ENCODE results near the gene CDCA4.
"Not testable (repeated sequence)": the region's sequence is repeated elsewhere in the genome, so short reads cannot be mapped to it uniquely, and the experiment has no call there.

The CDCA4 gene

DNA sequence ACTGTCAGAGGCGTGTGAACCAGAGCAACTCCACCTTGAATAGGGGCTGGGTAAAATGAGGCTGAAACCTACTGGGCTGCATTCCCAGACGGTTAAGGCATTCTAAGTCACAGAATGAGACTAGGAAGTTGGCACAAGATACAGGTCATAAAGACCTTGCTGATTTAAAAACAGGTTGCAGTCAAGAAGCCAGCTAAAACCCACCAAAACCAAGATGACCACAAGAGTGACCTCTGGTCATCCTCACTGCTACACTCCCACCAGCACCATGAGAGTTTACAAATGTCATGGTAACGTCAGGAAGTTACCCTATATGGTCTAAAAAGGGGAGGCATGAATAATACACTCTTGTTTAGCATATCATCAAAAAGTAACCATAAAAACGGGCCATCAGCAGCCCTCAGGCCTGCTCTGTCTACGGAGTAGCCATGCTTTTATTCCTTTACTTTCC is 11.6 kb upstream of the CDCA4 start:
- not testable (repeated sequence) for DNase-seq

DNA sequence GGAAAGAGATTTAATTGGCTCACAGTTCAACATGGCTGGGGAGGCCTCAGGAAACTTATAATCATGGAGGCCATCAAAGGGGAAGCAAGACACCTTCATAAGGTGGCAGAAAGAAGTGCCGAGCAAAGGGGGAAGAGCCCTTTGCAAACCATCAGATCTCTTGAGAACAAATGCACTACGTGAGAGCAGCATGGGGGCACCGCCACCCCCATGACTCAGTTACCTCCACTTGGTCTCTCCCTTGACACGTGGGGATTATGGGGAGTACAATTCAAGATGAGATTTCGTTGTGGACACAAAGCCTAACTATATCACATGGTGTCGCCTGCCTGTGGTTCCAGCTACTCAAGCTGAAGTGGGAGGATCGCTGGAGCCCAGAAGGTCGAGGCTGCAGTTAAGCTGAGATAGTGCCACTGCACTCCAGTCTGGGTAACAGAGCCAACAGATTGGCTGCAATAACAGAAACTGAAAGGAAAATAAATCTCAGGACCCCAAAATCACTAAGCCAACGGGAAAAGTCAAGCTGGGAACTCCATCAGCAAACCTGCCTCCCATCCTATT is 10.0 kb upstream of the CDCA4 start:
- no peak for DNase-seq

DNA sequence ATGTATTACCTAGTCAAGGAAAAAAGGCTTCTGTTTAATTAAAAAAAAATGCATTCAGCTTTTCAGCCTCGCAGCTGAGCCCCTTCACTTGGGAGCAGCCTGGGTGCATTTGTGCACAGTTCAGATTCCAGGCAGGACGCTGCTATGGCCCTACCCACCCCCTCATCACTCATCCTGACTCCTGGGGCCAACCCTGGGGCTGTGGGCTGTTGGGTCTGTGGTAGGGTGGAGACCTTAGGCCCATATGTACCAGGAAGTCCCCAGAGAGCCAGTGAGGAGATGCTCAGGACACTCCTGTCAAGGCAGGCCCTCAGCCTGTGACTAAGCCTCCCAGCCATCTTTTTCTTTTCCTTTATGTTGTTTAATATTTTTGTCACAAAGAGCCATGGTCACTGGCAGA is 9.3 kb upstream of the CDCA4 start:
- DNase-seq, result no peak

DNA sequence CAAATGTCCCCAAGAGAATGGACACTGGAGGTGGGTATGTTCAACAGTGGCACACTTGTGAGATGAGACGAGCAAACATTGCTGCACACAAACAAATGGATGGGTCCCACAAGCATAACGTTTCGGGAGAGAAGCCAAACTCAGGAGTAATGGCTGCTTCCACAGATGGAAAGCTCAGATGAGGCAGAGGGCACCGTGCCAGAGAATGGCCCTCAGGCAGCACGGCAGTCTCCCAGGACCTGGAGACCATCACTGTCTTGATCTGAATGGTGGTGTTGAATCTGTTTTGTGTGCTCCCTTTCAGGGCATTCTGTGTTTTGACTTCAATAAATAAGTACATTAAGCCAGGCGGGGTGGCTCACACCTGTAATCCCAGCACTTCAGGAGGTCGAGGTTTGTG is 8.5 kb upstream of the CDCA4 start:
- DNase-seq, result no peak

DNA sequence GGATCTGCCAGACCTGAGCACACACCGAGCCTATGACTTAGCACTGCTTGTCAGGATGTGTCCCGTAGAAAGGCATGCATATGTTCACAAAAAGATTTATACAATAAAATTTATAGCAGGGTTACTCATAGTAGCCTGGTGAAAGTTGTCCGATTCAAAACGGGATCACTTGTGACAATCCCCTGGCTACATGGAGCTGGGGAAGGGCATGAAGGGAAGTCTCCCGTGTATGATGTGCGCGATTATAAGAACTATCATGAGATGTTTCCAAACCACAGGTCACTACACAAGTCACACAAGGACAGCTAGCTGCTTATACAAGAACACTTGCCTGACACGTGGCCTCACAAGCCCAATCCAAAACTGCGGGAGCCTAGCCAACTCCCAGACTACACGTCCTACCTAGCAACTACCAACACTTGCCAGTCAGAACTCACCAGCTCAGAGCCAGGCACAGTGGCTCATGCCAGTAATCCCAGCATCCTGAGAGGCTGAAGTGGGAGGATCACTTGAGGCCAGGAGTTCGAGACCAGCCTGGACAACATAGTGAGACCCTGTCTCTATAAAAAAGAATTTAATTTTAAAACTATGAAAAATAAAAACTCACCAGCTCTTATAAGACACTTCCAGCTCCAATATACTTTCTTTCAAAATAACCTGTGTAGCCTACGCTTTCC is 7.5 kb upstream of the CDCA4 start:
- no peak for DNase-seq

DNA sequence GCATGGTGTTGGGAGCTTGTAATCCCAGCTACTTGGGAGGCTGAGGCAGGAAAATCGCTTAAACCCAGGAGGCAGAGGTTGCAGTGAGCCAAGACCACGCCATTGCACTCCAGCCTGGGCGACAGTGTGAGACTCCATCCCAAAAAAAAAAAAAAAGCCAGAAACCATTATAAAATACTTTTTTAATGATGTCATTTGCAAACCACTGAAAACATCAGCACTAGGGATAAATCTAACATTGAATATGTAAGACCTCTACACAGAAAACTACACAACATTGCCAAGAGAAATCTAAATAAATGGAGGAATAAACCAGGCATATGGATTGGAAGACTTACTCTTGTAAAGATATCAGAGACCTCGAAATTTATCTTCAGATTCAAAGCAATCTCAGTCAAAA is 6.8 kb upstream of the CDCA4 start:
- DNase-seq, result not testable (repeated sequence)

DNA sequence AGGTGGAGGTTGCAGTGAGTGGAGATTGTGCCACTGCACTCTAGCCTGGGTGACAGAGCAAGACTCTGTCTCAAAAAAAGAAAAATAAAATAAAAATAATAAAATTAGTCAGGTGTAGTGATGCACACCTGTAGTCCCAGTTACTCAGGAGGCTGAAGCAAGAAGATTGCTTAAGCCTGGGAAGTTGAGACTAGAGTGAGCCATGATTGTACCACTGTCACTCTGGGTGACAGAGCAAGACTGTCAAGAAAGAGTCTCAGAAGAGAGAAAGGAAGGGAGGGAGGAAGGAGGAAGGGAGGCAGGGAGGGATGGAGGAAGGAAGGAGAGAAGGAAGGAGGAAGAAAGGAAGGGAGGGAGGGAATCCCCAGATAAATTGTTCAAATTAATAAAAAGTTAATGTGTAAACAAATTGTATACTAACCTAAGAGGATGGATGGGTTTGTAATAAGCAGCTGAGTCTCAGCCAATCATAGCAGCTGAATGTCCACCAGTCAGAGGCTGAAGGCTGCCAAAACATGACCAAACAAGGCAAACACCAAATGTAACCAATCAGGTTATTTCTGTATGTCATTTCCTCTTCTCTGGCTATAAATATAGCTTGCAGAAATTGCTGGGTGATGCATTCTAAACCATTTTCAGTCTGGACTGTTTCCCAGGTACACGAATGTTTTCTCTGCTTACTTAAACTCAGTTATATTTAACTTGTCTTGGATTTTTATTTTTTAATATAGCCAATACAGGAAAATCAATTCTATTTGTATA is 6.1 kb upstream of the CDCA4 start:
- DNase-seq, result no peak

DNA sequence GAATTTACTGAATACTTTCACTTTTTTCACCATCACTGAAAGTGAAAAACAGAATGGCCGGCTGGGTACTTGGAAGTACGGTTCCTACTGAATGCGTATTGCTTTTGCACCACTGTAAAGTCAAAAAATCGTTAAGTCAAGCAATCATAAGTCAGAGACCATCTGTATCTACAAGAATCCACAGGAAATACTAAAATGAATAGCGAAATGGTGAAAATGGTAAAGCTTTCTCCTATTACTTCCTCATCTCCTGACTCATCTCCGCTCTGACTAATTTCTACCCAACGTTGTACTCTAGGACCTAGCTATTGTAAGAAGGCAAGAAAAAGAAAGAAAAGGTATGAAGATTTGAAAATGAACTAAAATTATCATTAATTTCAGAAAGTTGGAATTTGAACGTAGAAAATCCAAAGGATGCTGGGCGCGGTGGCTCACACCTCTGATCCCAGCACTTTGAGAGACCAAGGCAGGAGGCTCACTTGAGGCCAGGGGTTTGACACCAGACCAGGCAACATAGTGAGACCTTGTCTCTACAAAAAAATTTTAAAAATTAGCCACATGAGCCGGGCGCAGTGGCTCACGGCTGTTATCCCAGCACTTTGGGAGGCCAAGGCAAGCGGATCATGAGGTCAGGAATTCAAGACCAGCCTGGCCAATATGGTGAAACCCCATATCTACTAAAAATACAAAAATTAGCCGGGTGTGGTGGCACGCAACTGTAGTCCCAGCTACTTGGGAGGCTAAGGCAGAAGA is 5.3 kb upstream of the CDCA4 start:
- DNase-seq, result no peak

DNA sequence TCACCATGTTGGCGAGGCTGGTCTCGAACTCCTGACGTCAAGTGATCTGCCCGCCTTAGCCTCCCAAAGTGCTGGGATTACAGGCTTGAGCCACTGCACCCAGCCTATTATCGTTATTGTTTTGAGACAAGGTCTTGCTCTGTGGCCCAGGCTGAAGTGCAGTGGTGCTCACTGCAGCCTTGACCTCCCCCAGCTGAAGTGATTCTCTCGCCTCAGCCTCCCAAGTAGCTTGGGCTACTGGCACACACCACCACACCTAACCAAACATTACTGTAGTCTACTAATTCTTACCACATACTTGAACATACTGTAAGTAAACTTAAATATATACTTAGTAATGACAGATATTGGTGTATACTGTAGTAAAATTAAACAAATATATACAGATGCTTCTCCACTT is 4.5 kb upstream of the CDCA4 start:
- no peak for DNase-seq

DNA sequence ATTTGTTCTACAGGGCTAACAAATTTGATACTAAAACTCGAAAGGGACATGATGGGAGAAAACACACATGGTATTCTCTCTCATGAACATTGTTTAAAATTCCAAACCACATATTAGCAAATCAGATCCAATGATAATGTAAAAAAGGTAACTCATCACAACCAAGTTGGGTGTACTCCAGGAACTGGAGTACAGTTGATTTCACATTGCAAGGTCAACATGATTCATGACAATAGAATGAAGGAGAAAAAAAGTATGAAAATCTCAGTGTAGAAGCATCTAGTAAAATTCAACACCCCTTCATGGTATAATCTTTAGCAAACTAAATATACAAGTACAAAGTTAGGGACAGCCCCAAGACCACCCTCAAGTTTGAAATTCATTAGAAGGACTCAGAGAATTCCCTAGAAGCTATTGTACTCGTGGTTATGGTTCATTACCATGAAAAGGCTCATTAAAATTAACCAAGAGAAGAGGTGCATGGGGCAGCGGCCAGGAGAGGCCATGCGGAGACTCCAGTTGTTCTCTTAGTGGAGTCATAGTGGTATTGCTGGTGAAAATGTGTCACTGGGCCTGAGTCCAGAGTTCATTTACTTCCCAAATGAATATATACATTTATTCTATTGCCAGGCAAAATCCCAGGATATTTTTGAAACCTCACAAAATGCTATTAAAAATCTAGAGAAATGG is 3.1 kb upstream of the CDCA4 start:
- DNase-seq, result no peak

DNA sequence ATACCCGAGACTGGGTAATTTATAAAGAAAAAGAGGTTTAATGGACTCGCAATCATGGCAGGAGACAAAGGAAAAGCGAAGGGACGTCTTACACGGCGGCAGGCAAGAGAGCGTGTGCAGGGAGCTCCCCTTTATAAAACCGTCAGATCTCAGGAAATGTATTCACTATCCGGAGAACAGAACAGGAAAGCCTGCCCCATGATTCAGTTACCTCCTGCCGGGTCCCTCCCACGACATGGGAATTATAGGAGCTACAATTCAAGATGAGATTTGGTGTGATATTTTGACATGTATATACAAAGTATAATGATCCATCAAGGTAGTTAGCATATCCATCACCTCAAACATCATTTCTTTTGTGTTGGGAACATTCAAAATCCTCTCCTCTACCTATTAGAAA is 2.3 kb upstream of the CDCA4 start:
- no peak for DNase-seq

DNA sequence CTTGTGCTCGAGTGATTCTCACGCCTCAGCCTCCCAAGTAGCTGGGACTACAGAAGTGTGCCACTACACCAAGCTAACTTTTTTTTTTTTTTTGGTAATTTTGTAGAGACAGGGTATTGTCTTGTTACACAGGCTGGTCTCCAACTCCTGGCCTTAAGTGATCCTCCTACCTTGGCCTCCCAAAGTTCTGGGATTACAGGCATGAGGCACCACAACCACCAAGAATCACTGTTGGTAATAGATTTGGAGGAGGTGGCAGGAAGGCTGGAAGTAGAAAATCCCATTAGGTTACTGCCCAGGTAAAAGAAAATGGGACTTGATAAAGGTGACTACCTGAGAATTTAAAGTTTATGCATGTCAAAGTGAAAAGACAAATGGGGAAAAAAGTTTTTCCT is 1.4 kb upstream of the CDCA4 start:
- no peak for DNase-seq

DNA sequence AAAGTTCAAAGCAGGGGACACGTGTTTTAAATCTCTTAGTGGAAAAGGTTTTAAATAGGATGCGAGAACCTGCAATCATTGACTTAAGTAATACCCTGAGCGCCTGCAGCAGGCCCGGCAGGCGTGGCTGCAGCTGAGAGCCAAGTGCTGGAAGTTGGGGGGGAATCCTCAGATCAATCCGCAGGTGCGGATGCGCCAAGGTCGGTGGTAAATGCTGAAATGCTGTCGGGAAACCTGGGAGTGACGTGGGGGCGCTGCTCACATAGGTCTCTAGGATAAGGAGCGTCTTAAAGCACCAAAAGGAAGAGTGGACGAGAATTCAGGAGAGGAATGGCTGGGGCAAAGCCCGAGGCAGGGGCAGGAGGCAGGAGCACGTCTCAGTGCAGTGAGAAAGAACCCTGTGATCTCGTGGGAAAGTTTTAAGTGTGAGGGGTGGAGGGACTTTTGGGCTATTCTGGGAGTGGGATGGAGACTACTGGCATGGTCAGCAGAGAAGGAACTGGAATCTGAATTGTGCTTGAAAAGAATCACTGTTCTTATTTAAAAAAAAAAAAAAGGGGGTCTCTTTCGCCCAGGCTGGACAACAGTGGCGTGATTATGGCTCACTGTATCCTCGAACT is 883 bp upstream of the CDCA4 start:
- no peak for DNase-seq

DNA sequence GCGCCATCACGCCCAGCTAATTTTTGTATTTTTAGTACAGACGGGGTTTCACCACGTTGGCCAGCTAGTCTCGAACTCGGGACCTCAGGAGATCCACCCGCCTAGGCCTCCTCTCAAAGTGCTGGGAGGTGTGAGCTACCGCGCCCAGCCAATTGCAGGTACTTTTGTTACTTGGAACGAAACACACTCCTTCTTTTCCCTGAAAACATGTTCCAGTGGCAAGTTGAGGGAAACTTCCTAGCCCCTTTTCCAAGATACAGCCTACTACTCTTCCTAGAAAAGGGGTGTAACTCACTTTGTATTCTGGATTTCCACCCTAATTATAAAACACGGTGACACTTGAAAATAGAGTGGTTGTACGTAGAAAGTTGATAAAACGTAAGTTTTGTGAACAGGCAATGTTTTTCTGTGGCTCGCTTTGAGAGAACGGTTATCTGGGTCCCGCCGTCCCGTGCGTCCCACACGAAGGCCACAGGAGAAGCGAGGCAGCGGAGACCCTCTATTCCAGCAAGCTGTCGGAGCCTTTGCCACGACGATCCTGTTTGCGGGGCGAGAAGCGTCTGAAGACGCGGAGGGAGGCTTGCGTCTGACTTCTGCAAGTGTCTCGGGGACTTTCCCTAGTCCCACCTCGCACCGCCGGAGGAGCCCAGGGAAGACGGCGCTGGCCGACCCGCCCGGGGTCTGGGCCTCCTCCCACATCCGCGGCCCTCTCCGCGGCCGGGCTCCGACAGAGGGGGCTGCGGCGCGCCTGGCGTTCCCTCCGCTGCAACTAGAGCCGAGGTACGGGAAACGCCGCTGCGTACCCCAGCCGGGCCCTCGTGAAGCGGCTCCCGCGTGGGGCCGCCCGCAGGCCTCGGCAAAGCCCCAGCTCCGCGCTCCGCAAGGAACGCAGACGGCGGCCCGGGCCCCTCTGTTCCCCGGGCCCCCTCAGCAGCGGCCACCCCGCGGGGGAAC is 745 bp downstream of the CDCA4 start:
- peak; percentile 55 to 74 for DNase-seq

DNA sequence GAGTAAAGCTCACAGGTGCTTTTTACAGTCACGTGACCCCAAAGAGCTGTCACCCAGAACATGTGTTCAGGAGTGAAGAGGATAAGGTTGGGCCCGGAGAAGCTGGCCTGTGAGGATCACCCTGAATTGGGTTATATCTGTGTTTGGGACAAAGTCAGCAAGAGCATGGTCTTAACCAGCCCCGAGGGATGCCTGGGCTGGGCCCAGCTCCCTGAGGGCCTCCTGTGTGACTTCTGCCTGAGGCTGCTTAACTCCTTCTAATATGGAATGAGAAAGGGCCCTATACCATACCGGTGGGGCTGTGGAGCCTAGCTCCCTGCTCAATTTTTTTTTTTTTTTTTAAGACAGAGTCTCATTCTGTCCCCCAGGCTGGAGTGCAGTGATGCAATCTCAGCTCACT is 2.5 kb downstream of the CDCA4 start:
- no peak for DNase-seq

DNA sequence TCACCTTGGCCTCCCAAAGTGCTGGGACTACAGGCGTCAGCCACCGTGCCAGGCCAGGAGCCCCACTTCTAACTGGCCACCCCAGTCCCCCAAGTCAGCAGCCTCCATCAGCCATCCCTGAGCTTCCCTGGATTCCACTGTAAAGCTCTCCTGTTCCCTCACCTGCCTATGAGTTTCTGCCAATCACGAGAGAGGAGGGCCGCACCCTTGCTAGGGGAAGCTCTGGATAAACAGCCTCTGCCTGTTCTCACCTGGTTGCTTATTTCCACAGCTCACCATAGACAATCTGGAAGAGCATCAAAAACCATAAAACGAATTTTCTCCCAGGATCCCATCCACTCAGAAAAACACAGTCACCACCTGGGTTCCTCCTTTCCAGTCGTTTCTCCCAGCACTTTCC is 5.0 kb downstream of the CDCA4 start:
- DNase-seq, result no peak

DNA sequence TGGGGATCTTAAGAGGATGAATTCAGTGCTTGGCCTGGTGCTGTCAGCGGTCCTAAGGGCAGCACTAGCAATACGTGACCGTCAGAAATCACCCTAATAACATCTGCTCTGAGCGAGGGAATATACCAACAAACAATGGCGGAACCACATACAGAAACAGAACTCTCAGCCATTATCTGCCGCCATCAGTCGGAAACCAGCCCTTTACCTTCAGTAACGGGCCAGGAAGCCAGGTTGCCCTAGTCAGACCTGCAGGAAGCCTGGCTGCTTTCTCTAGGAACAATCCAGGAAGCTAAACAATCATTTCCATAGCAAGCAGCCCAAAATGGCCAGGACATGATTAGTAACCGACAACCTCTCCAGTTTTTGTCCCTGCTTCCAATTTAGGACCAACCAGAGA is 5.6 kb downstream of the CDCA4 start:
- peak in 1 of 2 donors; percentile 44 for DNase-seq

DNA sequence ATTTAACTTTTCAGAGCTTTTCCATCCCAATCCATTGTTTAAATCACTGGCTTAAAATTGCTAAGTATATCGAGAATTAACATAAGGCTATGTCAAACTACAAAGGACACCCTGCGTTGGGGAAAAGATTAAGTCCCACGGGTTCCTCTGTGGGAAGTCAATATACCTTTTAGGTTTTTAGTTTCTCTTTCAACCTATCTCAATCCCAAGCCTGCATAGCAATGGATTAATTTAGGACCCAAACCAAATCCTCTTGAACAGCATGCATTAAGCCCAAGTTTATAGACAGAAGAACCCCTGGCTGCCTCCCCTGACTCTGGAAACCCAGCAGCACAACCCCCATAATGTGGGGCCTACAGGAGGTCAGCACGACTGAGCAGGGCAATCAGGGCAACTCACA is 6.3 kb downstream of the CDCA4 start:
- no peak for DNase-seq

DNA sequence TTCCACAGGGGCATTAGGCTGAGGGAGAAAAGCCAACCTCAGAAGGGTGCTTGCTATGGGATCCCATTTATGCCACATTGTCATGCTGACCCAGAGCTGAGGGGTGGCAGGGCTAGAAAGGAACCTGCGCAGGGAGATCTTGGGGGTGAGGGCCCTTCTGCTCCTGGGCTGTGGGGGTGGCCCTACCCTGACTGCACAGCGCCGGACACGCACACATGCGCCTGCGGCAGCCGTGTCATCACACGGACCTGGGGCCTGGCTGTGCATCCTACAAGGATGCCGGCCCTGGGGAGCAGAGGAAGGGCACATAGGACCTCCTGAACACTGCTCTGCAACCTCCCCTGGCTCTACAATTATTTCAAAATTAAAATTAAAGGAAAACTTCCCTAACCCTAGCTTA is 6.9 kb downstream of the CDCA4 start:
- DNase-seq, result no peak

DNA sequence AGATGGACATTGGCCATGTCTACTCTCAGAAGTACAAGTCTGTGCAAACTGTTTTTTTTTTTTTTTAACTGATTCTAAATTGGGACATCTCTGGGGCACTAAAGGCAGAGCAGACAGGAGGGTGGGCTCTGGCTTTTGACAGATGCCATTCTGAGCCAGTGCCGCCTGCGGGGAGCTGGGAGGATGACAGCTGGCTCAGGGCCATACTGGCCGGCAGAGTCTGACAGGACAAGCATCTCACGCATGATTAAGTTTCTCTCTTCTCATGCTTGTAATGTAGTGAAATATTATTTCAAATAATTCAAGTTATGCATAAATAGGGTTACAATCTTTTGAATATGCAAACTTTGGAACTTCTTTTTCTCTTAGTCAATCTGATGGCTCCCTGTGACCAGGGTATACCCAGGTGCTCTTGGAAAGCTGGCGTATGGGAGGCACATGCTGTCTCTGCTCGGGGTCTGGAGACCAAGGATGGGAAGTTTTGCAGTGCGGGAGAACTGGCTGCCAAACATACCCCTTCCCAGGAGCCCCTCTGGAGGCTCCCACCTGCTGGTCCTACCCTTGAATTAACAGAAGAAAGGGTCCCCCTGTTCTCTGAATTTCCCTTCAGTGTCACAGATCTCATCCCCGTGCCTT is 7.6 kb downstream of the CDCA4 start:
- DNase-seq, result no peak
